Naive thymus-derived CD8-positive, alpha-beta T cell (primary cell): ENCODE measurements around the gene SRP9. TPM values are rescaled to one million over a fixed set of nuclear protein-coding genes. Genes with fewer than 3 reads are reported as not detected.
"Not testable (repeated sequence)": the region's sequence is repeated elsewhere in the genome, so short reads cannot be mapped to it uniquely, and the experiment has no call there.

Experiments
- ATAC-seq, 2 donors: fragments of 150-1000 bp; cut with Tn5 transposase in 1 of 2; sonication (Bioruptor Pico), chemical (Tn5 transposase) in 1 of 2; 1 replicate in 1 of 2; 2 replicates in 1 of 2; pipeline ENCODE4 v1.10.0; 2021; ENCODE audit warnings: mild to moderate bottlenecking in 2 of 2, moderate library complexity in 2 of 2
- POLR2A ChIA-PET: fragments of 350-600 bp; sonication (Branson Sonifier 250); formaldehyde crosslinking; loops from one replicate; lab custom pipeline; 2021; ENCODE audit warnings: antibody characterized with exemption; lab: Charles Lee
- DNase-seq, 10 donors: peaks; one replicate each; pipeline versions ENCODE4 v3.0.0 to v3.0.0-alpha.2; 2020 to 2022
- H3K27ac Mint-ChIP-seq, 10 donors: one replicate each; pipeline ENCODE4 v1.8.0; 2020 to 2022; ENCODE audit warnings: mild to moderate bottlenecking in 10 of 10, mixed read lengths in 10 of 10, moderate library complexity in 4 of 10, inconsistent platforms in 1 of 10
- H3K27me3 Mint-ChIP-seq, 5 donors: one replicate each; pipeline ENCODE4 v1.8.0; 2021 to 2022; ENCODE audit warnings: mixed read lengths in 5 of 5
- H3K36me3 Mint-ChIP-seq, 3 donors: one replicate each; pipeline ENCODE4 v1.8.0; 2020 to 2022; ENCODE audit warnings: mixed read lengths in 3 of 3, mild to moderate bottlenecking in 2 of 3, inconsistent platforms in 1 of 3
- H3K4me1 Mint-ChIP-seq, 4 donors: one replicate each; pipeline ENCODE4 v1.8.0; 2021 to 2022; ENCODE audit warnings: mixed read lengths in 4 of 4
- H3K4me3 Mint-ChIP-seq, 10 donors: one replicate each; pipeline ENCODE4 v1.8.0; 2020 to 2022; ENCODE audit warnings: mild to moderate bottlenecking in 10 of 10, mixed read lengths in 10 of 10, moderate library complexity in 6 of 10, inconsistent platforms in 1 of 10
- H3K9me3 Mint-ChIP-seq, 9 donors: one replicate each; pipeline ENCODE4 v1.8.0; 2020 to 2022; ENCODE audit warnings: mixed read lengths in 9 of 9, mild to moderate bottlenecking in 3 of 9, inconsistent platforms in 1 of 9, moderate library complexity in 1 of 9
- polyA plus RNA-seq, 3 donors: library from polyadenylated mRNA; unstranded; fragments of 300-500 nt; fragmentation: Illumina TruSeq; gene quantifications; one replicate each; pipeline ENCODE4 v1.2.3, GENCODE V29; 2021
- total RNA-seq, 8 experiments: library from RNA in 2 of 8; stranded (reverse) in 2 of 8; gene quantifications; one replicate each; pipeline ENCODE4 v1.2.3 and lab custom pipeline; 2021 to 2026

SRP9 gene
- total and polyA plus RNA-seq, 5 experiments from 2014 or later: 168 to 350 (median 273) TPM

DNA sequence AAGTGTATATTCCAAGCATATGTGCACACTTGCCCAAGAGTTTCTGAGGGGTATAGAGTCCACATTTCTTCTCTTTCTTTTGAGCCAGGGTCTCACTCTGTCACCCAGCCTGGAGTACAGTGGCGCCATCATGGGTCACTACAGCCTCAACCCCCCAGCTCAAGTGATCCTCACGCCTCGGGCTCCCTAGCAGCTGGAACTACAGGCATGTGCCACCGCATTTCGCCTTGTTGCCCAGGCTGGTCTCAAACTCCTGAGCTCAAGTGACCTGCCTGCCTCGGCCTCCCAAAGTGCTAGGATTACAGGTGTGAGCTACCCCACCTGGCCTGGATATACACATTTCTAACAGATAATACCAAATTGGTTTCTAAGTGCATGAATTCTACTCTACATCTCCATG, 17.1 kb upstream of the SRP9 start:
- Mint-ChIP-seq H3K4me3 (no peak overlapping the region), H3K9me3 (no peaks in the 10 kb centered on the region), H3K27ac (no peak overlapping the region), H3K36me3 (peaks cover 0 to 2% (median 0%) of the 10 kb centered on the region in 3 donors), H3K27me3 (peaks cover 0 to 3% (median 1%) of the 10 kb centered on the region in 5 donors), H3K4me1 (peaks cover 0 to 2% (median 0%) of the 10 kb centered on the region in 4 donors)
- no peak for DNase-seq
- POLR2A ChIA-PET: no interaction called here
- ATAC-seq: no peak

- POLR2A ChIA-PET, H3K4me3 Mint-ChIP-seq, H3K36me3 Mint-ChIP-seq, H3K9me3 Mint-ChIP-seq, H3K27me3 Mint-ChIP-seq, H3K4me1 Mint-ChIP-seq, DNase-seq, ATAC-seq, H3K27ac Mint-ChIP-seq: not testable (repeated sequence)
These were observed 16.2 kb upstream of the SRP9 start for GRCh38 chr1:225761395-225761794.

DNA sequence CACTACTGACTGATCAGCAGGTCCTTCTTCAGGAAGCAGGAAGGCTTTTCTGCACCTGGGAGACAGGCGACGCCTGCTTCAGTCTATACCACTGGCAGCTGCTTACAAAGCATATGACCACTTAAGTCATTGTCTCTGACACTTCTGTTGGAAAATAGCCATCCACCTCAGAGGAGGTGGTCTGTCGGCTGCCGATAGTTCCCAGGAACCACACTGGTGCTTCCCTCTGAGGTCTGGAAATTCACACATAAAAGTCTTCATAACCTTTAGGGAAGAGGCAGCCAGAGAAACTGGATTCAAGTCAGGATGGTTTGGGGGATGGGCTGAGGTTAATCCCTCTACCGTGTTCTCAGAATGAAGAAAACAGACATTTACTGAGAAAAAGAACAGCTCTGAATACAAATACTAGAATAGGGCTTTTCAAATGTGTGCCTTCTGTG, 15.6 kb upstream of the SRP9 start:
- Mint-ChIP-seq H3K27ac (peak overlapping the region in 1 of 10 donors; percentile 27), H3K27me3 (peaks cover 0 to 5% (median 1%) of the 10 kb centered on the region in 5 donors), H3K4me1 (peaks cover 0 to 2% (median 0%) of the 10 kb centered on the region in 4 donors), H3K4me3 (no peak overlapping the region), H3K9me3 (no peaks in the 10 kb centered on the region), H3K36me3 (peaks cover 0 to 2% (median 0%) of the 10 kb centered on the region in 3 donors)
- no peak for DNase-seq
- POLR2A ChIA-PET: no interaction called here
- no peak for ATAC-seq

- no peak overlapping the region for H3K4me3 Mint-ChIP-seq
- peak overlapping the region in 1 of 10 donors; percentile 27 for H3K27ac Mint-ChIP-seq
- H3K36me3 Mint-ChIP-seq: no peaks in the 10 kb centered on the region
- H3K9me3 Mint-ChIP-seq: no peaks in the 10 kb centered on the region
- no peak for ATAC-seq
- H3K4me1 Mint-ChIP-seq: peaks cover 0 to 2% (median 0%) of the 10 kb centered on the region in 4 donors
- peaks cover 0 to 5% (median 1%) of the 10 kb centered on the region in 5 donors for H3K27me3 Mint-ChIP-seq
- no peak for DNase-seq
- POLR2A ChIA-PET: no interaction called here
These were observed 15.2 kb upstream of the SRP9 start for GRCh38 chr1:225762444-225762843.

DNA sequence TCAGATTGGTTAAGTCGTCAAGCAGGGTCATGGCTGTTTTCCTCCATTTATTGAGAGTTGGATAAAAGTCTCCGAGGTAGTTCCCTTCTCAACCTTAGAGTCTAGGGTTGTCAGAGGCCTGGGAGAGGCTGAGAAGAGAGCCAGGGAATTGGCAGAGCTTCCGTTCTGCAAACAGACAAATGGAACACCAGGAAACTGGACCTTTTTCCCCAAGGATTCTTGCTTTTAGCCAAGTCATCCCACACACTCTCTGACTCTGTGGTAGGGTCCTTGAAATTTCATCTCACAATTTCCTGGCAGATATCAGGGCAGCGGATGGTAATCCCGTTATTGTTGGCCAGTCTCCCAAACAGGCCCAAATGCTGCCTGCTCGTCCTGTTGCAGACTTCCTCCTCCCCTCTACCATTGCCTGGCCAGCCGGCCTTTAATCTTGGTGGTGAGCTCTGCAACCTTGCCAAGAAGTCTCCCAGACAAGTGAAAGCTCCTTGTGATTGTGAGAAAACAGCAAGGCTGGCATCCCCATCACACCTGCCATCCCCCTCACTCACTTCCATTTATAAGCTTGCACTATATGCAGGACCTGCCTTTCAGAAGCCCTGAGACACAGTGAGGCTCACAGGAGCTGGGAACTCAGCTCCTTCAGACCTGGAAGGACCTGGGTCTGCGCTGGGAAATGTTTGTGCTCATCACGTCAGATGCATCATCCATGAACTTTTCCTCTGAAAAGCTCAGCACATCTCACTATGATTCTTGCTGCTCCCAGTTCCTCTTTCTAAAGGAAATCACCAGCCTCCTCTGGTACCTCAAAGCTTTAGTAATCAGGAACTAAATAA, 13.7 kb upstream of the SRP9 start:
- DNase-seq (no peak), ATAC-seq (no peak)
- Mint-ChIP-seq H3K27me3 (peaks cover 0 to 5% (median 0%) of the 10 kb centered on the region in 5 donors), H3K4me1 (no peaks in the 10 kb centered on the region), H3K9me3 (no peaks in the 10 kb centered on the region), H3K36me3 (no peaks in the 10 kb centered on the region), H3K4me3 (no peak overlapping the region), H3K27ac (no peak overlapping the region)
- POLR2A ChIA-PET: interaction anchor here (0.6 to 0.8 kb wide), 3 partner anchors 14 to 473 kb away, joined by 4 to 7 read pairs (median 5); partner anchors contain the start of gene SRP9

GRCh38 chr1:225765982-225766674, 11.5 kb upstream of the SRP9 start:
- peaks cover 0 to 5% (median 0%) of the 10 kb centered on the region in 5 donors for H3K27me3 Mint-ChIP-seq
- H3K4me1 Mint-ChIP-seq: peaks cover 0 to 5% (median 2%) of the 10 kb centered on the region in 4 donors
- ATAC-seq (no peak), DNase-seq (no peak)
- H3K9me3 Mint-ChIP-seq: no peaks in the 10 kb centered on the region
- no peaks in the 10 kb centered on the region for H3K36me3 Mint-ChIP-seq
- no peak overlapping the region for H3K4me3 Mint-ChIP-seq
- POLR2A ChIA-PET: interaction anchor here (0.6 to 4.2 kb wide), 3 partner anchors 9 to 474 kb away, joined by 3 to 27 read pairs (median 3); partner anchors contain the start of gene SRP9
- H3K27ac Mint-ChIP-seq: no peak overlapping the region

- Mint-ChIP-seq H3K4me3 (no peak overlapping the region), H3K4me1 (peaks cover 0 to 8% (median 5%) of the 10 kb centered on the region in 4 donors), H3K27me3 (peaks cover 0 to 2% (median 0%) of the 10 kb centered on the region in 5 donors), H3K9me3 (no peaks in the 10 kb centered on the region), H3K27ac (peak overlapping the region in 2 of 10 donors; percentile 14 to 72), H3K36me3 (no peaks in the 10 kb centered on the region)
- DNase-seq (no peak), ATAC-seq (no peak)
- POLR2A ChIA-PET: interaction anchor here (0.5 to 4.2 kb wide), 3 partner anchors 11 to 473 kb away, joined by 3 to 27 read pairs (median 5); partner anchors contain the start of gene SRP9
These were observed 10.5 kb upstream of the SRP9 start for GRCh38 chr1:225766967-225767633.

GRCh38 chr1:225767634-225768540, 9.7 kb upstream of the SRP9 start:
- peak overlapping the region in 2 of 10 donors; percentile 57 to 80 for H3K27ac Mint-ChIP-seq
- POLR2A ChIA-PET: interaction anchor here (0.5 to 4.2 kb wide), 2 partner anchors 11 to 15 kb away, joined by 5 to 27 read pairs; partner anchors contain the start of gene SRP9
- DNase-seq (no peak), ATAC-seq (no peak)
- H3K9me3 Mint-ChIP-seq: no peaks in the 10 kb centered on the region
- H3K4me1 Mint-ChIP-seq: peaks cover 3 to 13% (median 7%) of the 10 kb centered on the region in 4 donors
- peaks cover 0 to 2% (median 0%) of the 10 kb centered on the region in 5 donors for H3K27me3 Mint-ChIP-seq
- H3K4me3 Mint-ChIP-seq: no peak overlapping the region
- no peaks in the 10 kb centered on the region for H3K36me3 Mint-ChIP-seq

DNA sequence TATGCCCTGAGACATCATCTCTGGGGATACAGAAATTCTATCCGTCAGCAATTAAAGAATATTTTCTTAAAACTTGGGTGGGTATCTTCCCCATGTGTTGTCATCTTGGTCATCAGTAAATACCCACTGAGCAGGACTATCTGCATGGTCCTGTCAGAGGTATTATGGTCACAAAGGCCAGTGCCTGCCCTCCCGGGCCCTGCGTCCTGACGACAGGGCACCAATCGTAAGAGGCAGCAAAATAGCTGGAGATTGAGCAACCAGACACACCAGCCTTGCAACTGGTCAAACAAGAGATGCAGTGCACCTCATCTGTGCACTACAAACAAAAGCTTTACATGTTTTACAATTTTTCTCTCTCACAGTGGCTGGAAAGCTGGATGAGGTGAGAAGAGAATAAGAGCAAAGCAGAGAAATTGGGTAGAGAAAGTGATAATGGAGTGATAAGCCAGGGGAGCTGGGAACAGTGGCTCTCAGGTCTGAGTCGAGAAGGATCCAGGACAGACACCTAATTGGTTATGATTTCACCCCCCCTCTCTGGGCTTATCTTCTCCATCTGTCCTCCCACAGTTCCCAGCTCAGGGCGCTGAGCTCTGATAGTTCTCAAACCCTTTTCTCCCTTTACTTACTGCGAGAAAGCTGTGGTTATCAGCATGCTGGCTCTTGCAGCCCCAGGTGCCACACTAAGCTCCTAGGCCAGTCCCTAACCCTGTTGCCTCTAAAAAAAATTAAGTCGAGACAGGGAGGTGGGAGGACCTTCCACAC, 8.8 kb upstream of the SRP9 start:
- no peak for DNase-seq
- Mint-ChIP-seq H3K9me3 (no peaks in the 10 kb centered on the region), H3K4me1 (peaks cover 7 to 21% (median 13%) of the 10 kb centered on the region in 4 donors), H3K4me3 (no peak overlapping the region), H3K36me3 (no peaks in the 10 kb centered on the region), H3K27me3 (peaks cover 0 to 2% (median 0%) of the 10 kb centered on the region in 5 donors), H3K27ac (no peak overlapping the region)
- ATAC-seq: no peak
- POLR2A ChIA-PET: interaction anchor here (4.2 kb wide), 1 partner anchor 10 kb away, joined by 27 read pairs; the partner anchor contains the start of gene SRP9

DNA sequence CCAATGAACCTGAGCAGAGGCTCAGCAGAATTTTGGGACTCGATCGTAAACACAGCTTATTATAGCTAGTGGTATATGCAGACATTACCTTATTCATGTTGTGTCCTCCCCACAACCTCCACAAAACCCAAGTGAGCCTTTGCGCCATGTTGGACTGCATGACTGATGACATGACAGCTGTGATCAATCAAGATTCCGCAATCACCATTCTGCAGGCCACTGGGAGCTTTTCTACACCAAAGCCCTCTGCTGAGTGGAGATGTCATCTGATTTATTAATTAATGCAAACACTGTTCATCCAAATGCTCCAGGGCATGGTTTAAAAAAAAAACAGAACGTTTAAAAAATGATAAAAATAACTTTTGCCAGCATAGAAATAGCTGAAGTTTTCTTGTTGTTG, 7.9 kb upstream of the SRP9 start:
- no peaks in the 10 kb centered on the region for H3K36me3 Mint-ChIP-seq
- H3K4me1 Mint-ChIP-seq: peaks cover 12 to 29% (median 18%) of the 10 kb centered on the region in 4 donors
- H3K9me3 Mint-ChIP-seq: peaks cover 0 to 3% (median 0%) of the 10 kb centered on the region in 9 donors
- DNase-seq (no peak), ATAC-seq (no peak)
- peak overlapping the region in 1 of 10 donors; percentile 75 for H3K27ac Mint-ChIP-seq
- peaks cover 0 to 2% (median 0%) of the 10 kb centered on the region in 5 donors for H3K27me3 Mint-ChIP-seq
- H3K4me3 Mint-ChIP-seq: no peak overlapping the region
- POLR2A ChIA-PET: interaction anchor here (4.2 kb wide), 1 partner anchor 9 kb away, joined by 27 read pairs; the partner anchor contains the start of gene SRP9
